Measurements from ENCODE around the gene NECTIN4.
"Not testable (repeated sequence)": the region's sequence is repeated elsewhere in the genome, so short reads cannot be mapped to it uniquely, and the experiment has no call there.

NECTIN4 gene

GRCh38 chr1:161080441-161081405 lies 8.6 kb downstream of the NECTIN4 start:
- no peak for DNase-seq

DNA sequence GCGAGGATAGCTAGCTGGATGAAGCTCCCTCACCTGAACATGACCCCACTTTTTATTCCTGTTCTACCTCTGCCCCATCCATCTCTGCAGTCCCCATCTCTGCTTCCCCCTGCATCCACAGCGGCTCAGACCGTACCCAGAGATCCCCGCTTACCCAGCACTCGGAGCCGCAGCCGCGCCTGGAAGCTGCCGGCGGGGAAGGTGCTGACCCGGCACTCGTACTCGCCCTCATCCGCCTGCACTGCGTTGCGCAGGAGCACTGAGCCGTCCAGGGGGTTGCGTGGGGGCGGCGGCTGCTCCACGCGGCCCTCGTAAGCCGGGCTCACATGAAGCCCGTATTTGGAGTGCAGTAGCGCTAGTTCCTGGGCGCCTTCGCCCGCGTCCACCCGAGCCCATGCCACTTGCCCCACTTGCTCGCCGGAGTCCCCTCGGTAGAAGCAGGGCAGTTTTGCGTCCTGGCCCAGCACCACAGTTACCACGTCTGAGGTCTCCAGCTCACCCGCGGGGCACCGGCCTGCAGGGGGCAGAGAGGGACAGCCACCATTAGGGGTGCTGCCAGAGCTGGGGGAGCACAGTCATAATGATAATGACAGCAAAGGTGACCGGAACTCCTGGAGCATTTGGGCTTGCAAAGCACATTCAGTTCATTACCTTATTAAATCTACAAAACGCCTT lies 9.8 kb downstream of the NECTIN4 start:
- no peak for DNase-seq

DNA sequence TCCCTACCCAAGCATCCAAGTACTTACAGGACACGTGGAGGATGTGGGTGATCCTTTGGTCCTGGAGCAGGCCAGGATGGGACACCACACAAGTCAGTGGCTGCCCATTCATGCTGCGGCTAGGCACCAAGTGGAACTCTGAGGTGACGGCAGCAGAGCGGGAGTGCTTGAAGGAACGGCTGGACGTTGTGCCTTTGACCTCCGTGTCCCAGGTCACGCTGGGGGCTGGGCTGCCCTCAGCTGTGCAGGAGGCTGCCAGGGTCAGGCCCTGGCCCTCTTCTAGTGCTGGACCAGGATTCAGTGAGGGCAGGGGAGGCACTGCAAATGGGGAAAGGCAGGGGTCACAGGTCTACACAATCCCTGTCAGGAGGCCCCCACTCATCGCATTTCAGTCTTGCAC lies 11.9 kb downstream of the NECTIN4 start:
- DNase-seq, result no peak

DNA sequence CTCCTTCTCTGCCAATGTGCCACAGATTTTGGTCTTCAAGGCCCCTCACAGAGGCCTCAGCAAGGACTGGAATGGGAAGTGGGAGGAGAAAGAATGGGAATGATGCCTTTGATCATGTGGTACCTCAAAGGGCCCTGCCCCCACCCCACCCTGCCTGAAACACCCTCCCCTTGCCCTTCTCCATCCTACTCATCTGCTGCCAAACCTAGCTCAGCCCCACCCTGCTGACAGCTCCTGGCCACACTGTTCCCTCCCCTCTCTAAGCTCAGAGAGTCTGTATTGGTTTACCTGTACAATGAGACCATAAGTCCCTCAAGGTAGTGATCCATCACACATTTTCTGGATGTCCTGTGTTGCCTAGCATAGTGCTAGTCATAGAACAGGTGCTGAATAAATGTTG lies 12.9 kb downstream of the NECTIN4 start:
- DNase-seq, result no peak

DNA sequence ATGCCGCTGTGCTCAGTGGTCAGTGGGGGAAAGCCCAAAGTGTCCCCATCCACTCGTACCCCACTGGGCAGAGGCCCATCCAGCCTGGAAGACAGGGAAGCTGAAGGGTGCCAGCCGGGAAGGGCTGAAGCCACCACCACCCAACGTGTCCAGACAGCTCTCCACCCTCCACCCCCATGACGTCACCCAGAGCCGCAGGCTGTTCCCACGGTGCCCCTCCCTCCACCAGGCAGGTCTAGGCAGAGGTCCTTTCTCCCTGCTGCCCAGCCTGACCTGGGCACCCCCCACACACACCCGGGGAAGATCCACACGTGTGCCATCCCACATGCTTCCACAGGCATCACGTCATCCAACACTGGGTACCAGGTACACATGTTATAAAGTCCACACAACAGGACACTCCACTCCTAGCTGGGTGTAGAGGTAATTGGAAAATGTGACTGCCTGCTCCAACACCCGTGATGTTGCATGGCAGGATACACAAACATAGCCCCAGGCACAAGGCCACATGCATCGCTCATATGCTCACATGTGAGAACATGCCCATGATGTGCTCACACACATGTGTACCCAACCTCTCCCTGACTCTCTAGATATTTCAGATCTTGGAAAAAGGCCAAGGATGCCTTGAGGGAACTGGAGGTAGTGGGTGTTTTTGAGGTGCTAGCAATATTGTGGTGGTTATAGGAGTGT lies 14.5 kb downstream of the NECTIN4 start:
- no peak for DNase-seq

DNA sequence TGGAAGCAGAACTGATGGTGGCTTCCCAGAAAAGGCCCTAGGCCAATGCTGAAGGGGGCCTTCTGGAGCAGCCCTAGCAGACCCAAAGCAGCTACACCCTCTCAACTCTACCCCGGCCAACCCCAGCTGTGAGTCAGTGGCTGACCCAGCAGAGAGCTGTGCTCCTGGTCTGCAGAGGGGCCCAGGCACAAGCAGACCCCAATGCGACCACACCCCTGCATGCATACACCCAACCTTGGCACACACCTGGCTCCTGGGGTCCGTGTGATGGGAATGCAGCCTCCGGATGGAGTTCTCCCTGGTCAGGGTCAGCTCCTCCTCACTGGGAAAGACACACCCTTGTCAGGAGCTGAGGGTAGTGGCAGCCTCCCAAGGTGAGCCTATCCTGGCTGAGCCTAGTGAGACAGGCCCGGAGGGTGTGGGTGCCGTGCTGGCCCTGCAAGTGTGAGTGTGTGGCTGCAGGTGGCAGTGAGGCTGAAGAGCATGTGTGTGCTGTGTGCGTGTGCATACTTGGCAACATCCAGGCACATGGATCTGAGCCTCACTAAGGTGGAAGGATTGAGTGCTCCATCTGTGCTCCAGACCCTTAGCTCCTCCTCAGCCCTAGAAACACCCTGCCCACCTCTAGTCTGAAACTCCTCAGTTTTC lies 15.8 kb downstream of the NECTIN4 start:
- no peak for DNase-seq

GRCh38 chr1:161072751-161073449 lies 16.5 kb downstream of the NECTIN4 start:
- DNase-seq, result no peak

GRCh38 chr1:161071886-161072371 lies 17.4 kb downstream of the NECTIN4 start:
- DNase-seq, result no peak

- DNase-seq, result no peak
Observed at GRCh38 chr1:161070761-161071160, 18.6 kb downstream of the NECTIN4 start.

DNA sequence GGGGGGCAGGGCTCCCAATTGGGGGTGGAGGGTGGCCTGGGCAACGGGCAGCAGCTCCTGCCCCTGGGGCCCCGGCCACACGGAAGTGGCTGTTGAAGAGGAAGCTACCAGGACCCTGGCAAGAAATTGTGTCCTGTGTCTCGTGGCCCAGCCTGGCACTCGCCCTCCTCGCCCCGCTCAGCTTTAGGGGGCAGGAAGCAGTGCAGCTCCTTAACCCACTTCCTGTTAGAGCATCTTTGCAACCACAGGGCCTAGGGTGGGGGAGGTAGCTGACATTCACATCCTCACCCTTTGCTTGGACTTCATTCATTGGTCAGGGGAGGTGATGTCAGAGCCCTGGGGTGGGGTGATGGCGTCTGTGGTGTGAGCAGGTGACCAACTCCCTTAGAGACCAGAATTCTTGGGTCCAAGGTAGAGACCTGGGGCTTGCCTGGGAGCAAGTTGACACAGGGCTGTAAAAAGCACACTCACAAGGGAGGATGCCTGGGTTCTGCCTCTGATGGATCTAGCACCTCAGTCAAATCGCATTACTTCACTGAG lies 19.6 kb downstream of the NECTIN4 start, which contains the start of gene ARHGAP30:
Gene ARHGAP30, minus strand, starts transcription at position 161 of the 540 bp plus-strand sequence. CDS start 267 bp downstream, outside the sequence.
- DNase-seq, result no peak

GRCh38 chr1:161069241-161069640 lies 20.1 kb downstream of the NECTIN4 start:
- no peak for DNase-seq

GRCh38 chr1:161068306-161069234 lies 20.8 kb downstream of the NECTIN4 start:
- DNase-seq, result no peak

DNA sequence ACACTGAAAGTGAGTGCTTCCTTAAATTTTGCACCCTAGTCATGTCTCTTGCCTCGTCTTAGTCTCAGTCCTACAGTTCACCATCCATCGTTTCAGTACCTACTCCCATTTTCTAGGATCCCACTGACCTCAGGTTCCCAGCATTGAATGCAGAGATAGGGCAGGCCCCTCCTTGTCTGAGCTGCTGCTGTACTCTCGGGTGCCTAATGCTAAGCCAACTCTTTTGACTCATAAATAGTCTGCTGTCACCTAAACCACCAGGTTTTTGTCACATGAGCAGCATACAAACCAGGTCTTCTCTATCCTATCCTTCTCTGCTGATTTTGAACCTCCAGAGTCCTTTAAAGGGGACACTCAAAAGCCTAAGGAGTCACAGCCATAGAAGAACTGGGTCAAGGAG lies 22.7 kb downstream of the NECTIN4 start:
- no peak for DNase-seq

DNA sequence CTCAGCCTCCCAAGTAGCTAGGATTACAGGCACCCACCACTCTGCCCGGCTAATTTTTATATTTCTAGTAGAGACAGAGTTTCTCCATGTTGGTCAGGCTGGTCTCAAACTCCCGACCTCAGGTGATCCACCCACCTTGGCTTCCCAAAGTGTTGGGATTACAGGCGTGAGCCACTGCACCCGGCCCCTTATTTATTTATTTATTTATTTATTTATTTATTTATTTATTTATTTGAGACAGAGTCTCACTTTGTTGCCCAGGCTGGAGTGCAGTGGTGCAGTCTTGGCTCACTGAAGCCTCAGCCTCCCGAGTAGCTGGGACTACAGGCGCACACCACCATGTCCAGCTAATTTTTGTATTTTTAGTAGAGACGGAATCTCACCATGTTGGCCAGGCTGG lies 23.7 kb downstream of the NECTIN4 start:
- DNase-seq, result not testable (repeated sequence)

DNA sequence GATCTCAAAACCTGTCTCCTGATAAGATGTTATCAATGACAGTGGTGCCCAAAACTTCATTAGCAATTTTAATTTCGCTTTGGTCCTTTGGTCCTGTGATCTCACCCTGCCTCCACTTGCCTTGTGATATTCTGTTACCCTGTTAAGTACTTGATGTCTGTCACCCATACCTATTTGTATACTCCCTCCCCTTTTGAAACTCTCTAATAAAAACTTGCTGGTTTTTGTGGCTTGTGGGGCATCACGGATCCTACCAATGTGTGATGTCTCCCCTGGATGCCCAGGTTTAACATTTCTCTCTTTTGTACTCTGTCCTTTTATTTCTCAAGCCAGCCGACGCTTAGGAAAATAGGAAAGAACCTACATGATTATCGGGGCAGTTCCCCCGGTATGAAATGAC lies 25.4 kb downstream of the NECTIN4 start:
- DNase-seq, result not testable (repeated sequence)

DNA sequence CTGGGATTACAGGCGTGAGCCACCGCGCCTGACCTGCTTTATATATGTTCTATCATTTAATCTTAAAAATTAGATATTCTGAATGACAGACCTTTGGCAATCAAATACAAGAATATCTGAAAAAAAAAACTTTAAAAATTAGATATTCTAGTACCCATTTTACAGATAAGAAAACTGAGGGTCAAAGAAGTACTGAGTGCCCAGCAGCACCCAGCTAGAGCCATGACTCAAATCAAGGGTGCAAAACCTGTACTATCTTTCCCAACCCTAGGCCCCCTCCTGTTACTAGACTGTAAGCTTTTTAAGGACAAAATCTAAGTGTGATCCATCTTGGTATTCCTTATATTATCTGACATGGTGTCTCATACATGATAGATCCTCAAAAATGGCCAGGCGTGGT lies 27.9 kb downstream of the NECTIN4 start:
- no peak for DNase-seq

- no peak for DNase-seq
Observed at GRCh38 chr1:161059293-161059692, 30.1 kb downstream of the NECTIN4 start.

- DNase-seq, result no peak
Observed at GRCh38 chr1:161054805-161055204, 34.6 kb downstream of the NECTIN4 start.

GRCh38 chr1:161054232-161054631 lies 35.1 kb downstream of the NECTIN4 start:
- no peak for DNase-seq

DNA sequence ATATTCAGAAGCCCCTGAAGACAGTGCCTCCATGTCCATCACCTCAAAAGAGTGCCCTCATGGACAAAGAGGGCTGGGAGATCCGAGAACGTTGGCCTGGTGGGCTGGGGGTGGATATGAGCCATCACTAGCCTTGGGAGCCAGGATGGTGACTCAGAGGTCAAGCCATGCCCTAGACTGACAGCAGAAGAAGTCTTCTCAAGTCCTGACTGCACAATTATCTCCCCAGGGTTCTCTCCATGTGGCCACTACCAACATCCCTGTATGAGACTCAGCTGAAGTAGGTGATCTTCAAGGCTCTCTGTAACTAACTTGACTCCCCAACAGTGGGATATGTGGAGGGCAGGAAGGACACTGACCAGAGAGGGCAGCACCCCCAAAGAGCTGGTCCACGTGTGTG lies 36.5 kb downstream of the NECTIN4 start:
- DNase-seq, result no peak

GRCh38 chr1:161051219-161051618 lies 38.1 kb downstream of the NECTIN4 start:
- DNase-seq, result no peak

Measured in NCI-H2107 (cell line).